Endothelial cell of umbilical vein (primary cell): ENCODE results near the gene CABLES1. TPM values are rescaled to one million over a fixed set of nuclear protein-coding genes. Genes with fewer than 3 reads are reported as not detected.

Source experiments
- BruUV-seq: library from RNA; stranded (reverse); fragments of 400-500 nt; replicated peaks from 2 replicates; lab custom pipeline; 2021; lab: Mats Ljungman, UMichigan
- CTCF ChIA-PET: fragments of 300-600, 350-600 bp; sonication (Branson Sonifier 250); formaldehyde crosslinking; loops from one replicate; lab custom pipeline; 2021; ENCODE audit warnings: antibody characterized with exemption, inconsistent platforms; lab: Charles Lee
- POLR2A ChIA-PET: fragments of 300-600, 350-600 bp; sonication (Branson Sonifier 250); formaldehyde crosslinking; loops from one replicate; lab custom pipeline; 2021; ENCODE audit warnings: antibody characterized with exemption, inconsistent platforms; lab: Charles Lee
- DNase-seq: peaks from one replicate; pipeline ENCODE4 v3.0.0-alpha.2; 2011; ENCODE audit warnings: low read depth, low spot score
- FAIRE-seq: peaks from 2 replicates; lab custom pipeline; 2011; peaks lifted over from hg19 to GRCh38; lab: Jason Lieb, UNC
- H2AFZ ChIP-seq: 2 replicates; pipeline ENCODE4 v1.6.0; 2012; ENCODE audit warnings: low read depth, low read length, control low read depth, inconsistent platforms
- H3K27ac ChIP-seq: 2 replicates; pipeline ENCODE4 v1.5.1; 2011; ENCODE audit warnings: low read depth, mild to moderate bottlenecking, control low read depth, low read length, moderate library complexity; ENCODE audit not compliant: insufficient read depth
- H3K27me3 ChIP-seq, 2 experiments: 2 replicates each; pipeline versions ENCODE4 v1.6.0 to v1.6.1; 2011; ENCODE audit warnings: low read length in 2 of 2, mixed read lengths in 1 of 2; ENCODE audit not compliant: control insufficient read depth in 2 of 2, insufficient read depth in 2 of 2
- H3K36me3 ChIP-seq, 2 experiments: 2 replicates in 1 of 2; 3 replicates in 1 of 2; pipeline ENCODE4 v1.5.1; 2011; ENCODE audit warnings: low read length in 2 of 2, mild to moderate bottlenecking in 1 of 2, moderate library complexity in 1 of 2; ENCODE audit not compliant: control insufficient read depth in 2 of 2, insufficient read depth in 2 of 2; ENCODE audit errors: extremely low read depth in 1 of 2
- H3K4me1 ChIP-seq: 3 replicates; pipeline ENCODE4 v1.5.1; 2011; ENCODE audit warnings: mild to moderate bottlenecking, low read length; ENCODE audit not compliant: control insufficient read depth, insufficient read depth; ENCODE audit errors: extremely low read depth
- H3K4me2 ChIP-seq: 2 replicates; pipeline ENCODE4 v1.6.1; 2011; ENCODE audit warnings: low read length, control low read depth, mixed read lengths; ENCODE audit not compliant: insufficient read depth
- H3K4me3 ChIP-seq, 3 experiments: fragments of 200-600 bp in 1 of 3; sonication (generic), shearing (Covaris generic) in 1 of 3; replicated peaks in 1 of 3; 2 replicates each; pipeline ENCODE4 v1.5.1; 2011 to 2016; ENCODE audit warnings: control low read depth in 3 of 3, low read length in 3 of 3, mild to moderate bottlenecking in 2 of 3, inconsistent platforms in 1 of 3, low read depth in 1 of 3, moderate library complexity in 1 of 3; ENCODE audit not compliant: insufficient read depth in 1 of 3
- H3K79me2 ChIP-seq: 2 replicates; pipeline ENCODE4 v1.6.0; 2012; ENCODE audit warnings: low read length, inconsistent platforms; ENCODE audit not compliant: control insufficient read depth, insufficient read depth
- H3K9ac ChIP-seq: replicated peaks from 2 replicates; pipeline ENCODE3; 2011; ENCODE audit warnings: low read length, control low read depth; ENCODE audit not compliant: insufficient read depth; ENCODE audit errors: extremely low read depth
- H3K9me1 ChIP-seq: replicated peaks from 3 replicates; pipeline ENCODE4 v1.6.0; 2011; ENCODE audit warnings: mild to moderate bottlenecking, low read length; ENCODE audit not compliant: control insufficient read depth, insufficient read depth; ENCODE audit errors: extremely low read depth
- H3K9me3 ChIP-seq: replicated peaks from 2 replicates; pipeline ENCODE4 v1.5.1; 2012; ENCODE audit warnings: low read length, inconsistent platforms; ENCODE audit not compliant: control insufficient read depth, insufficient read depth
- H4K20me1 ChIP-seq: replicated peaks from 2 replicates; pipeline ENCODE3; 2011; ENCODE audit warnings: mild to moderate bottlenecking, low read length; ENCODE audit not compliant: control insufficient read depth, insufficient read depth; ENCODE audit errors: extremely low read depth
- EZH2 ChIP-seq: IDR thresholded peaks from 2 replicates; pipeline ENCODE4 v1.6.1; 2012; ENCODE audit warnings: borderline replicate concordance, low read depth, mild to moderate bottlenecking, moderate library complexity, low read length, inconsistent platforms; ENCODE audit not compliant: severe bottlenecking
- FOS ChIP-seq: IDR thresholded peaks from 2 replicates; pipeline ENCODE4 v1.6.1; 2011; ENCODE audit warnings: mild to moderate bottlenecking, low read length, moderate library complexity, borderline replicate concordance; ENCODE audit not compliant: insufficient read depth
- GATA2 ChIP-seq: IDR thresholded peaks from 2 replicates; pipeline ENCODE4 v1.7.0; 2011; ENCODE audit warnings: low read depth, mild to moderate bottlenecking, moderate library complexity, mixed read lengths, low read length; ENCODE audit not compliant: insufficient read length, insufficient read depth
- JUN ChIP-seq: IDR thresholded peaks from 2 replicates; pipeline ENCODE4 v1.6.1; 2011; ENCODE audit warnings: borderline replicate concordance, low read depth; ENCODE audit not compliant: insufficient read length, insufficient read depth
- MYC ChIP-seq: IDR thresholded peaks from one replicate; pipeline ENCODE4 v1.6.1; 2011; ENCODE audit warnings: mild to moderate bottlenecking, low read depth, low read length
- POLR2A ChIP-seq: IDR thresholded peaks from 2 replicates; pipeline ENCODE4 v1.6.1; 2012; ENCODE audit warnings: low read depth, mild to moderate bottlenecking, control low read depth, low read length
- POLR2AphosphoS5 ChIP-seq: IDR thresholded peaks from 2 replicates; pipeline ENCODE4 v1.6.1; 2012; ENCODE audit warnings: low read depth, mild to moderate bottlenecking, control low read depth, low read length, moderate library complexity; ENCODE audit not compliant: insufficient read depth
- dilution Hi-C: fragments of 300-500 bp; cut with MboI; formaldehyde crosslinking; loops from one replicate; pipeline ENCODE4 v1.15.0; 2019; ENCODE audit warnings: low sequenced_read_pairs; ENCODE audit not compliant: extremely low pct_ligation_motif_present
- intact Hi-C: fragments of 100-400 bp; cut with micrococcal nuclease; formaldehyde crosslinking; loops from one replicate; pipeline ENCODE4 v1.10.0; 2022
- polyA plus RNA-seq, 4 experiments: library from polyadenylated mRNA; depleted of rRNA in 3 of 4; stranded (reverse) in 3 of 4; unstranded in 1 of 4; fragments of >200 nt; gene quantifications; 2 replicates each; pipeline versions ENCODE4 v1.2.1 to v1.2.3, GENCODE V29; 2011 to 2012; ENCODE audit warnings: missing spikeins in 1 of 4
- total RNA-seq: library from RNA; stranded (reverse); gene quantifications from 2 replicates; pipeline ENCODE4 v1.2.3, GENCODE V29; 2021
- TF ChIP-seq, protein P1 (sequence below): IDR thresholded peaks from 2 replicates; pipeline ENCODE4 v1.6.1; 2011; ENCODE audit not compliant: insufficient read depth, insufficient read length
- TF ChIP-seq, protein P2 (sequence below), 2 donors: IDR thresholded peaks; 1 replicate in 1 of 2; 2 replicates in 1 of 2; pipeline ENCODE4 v1.5.1; 2011; ENCODE audit warnings: low read length in 2 of 2, mild to moderate bottlenecking in 2 of 2, moderate library complexity in 2 of 2, control low read depth in 1 of 2, inconsistent platforms in 1 of 2, low read depth in 1 of 2; ENCODE audit not compliant: insufficient read depth in 1 of 2; ENCODE audit errors: extremely low read depth in 1 of 2

Gene CABLES1
- total and polyA plus RNA-seq, 2 donors (not counting 3 experiments of a cell fraction or from before 2014, with no cell fraction given): 40.2 to 71.1 TPM

DNA sequence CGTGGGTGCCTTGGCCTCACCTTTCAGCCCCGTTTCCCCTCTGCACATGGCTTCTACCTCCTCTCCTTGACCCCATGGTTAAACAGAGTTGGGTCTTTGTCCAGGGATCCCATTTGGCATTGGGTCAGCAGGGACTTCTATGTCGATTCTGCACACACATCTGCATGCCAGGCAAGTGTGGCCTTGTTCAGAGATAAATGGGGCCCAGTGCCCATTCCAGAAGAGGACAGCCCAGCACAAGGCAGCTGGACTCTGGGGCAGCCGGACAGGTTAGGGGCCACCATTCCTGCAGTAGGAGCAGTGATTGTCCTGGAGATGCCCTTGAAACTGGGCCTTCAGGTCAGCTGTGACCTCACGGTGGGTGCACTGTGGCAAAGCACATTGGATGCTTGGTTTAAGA lies 13.1 kb downstream of the CABLES1 start:
- CTCF ChIA-PET: no interaction called here
- dilution Hi-C loops: no loop called here
- no TSS peak for BruUV-seq

More for the DNA sequence above, 13.1 kb downstream of the CABLES1 start:
- H3K27me3 ChIP-seq: no peaks in the 10 kb centered on the region
- DNase-seq (no peak), FAIRE-seq (no peak)
- H3K4me2 ChIP-seq: no peak overlapping the region
- H3K9me1 ChIP-seq: no peaks in the 10 kb centered on the region
- H3K9me3 ChIP-seq: no peaks in the 10 kb centered on the region
- no peak overlapping the region for H3K27ac ChIP-seq
- intact Hi-C loops: no loop called here
- TF ChIP-seq, protein P1, sequence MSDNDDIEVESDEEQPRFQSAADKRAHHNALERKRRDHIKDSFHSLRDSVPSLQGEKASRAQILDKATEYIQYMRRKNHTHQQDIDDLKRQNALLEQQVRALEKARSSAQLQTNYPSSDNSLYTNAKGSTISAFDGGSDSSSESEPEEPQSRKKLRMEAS: no peak
- TF ChIP-seq, protein P2, sequence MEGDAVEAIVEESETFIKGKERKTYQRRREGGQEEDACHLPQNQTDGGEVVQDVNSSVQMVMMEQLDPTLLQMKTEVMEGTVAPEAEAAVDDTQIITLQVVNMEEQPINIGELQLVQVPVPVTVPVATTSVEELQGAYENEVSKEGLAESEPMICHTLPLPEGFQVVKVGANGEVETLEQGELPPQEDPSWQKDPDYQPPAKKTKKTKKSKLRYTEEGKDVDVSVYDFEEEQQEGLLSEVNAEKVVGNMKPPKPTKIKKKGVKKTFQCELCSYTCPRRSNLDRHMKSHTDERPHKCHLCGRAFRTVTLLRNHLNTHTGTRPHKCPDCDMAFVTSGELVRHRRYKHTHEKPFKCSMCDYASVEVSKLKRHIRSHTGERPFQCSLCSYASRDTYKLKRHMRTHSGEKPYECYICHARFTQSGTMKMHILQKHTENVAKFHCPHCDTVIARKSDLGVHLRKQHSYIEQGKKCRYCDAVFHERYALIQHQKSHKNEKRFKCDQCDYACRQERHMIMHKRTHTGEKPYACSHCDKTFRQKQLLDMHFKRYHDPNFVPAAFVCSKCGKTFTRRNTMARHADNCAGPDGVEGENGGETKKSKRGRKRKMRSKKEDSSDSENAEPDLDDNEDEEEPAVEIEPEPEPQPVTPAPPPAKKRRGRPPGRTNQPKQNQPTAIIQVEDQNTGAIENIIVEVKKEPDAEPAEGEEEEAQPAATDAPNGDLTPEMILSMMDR (IDR thresholded peaks at IDR 0.05; ENCODE audit: extremely low read depth in 1 of 2, insufficient read depth in 1 of 2, low read depth in 1 of 2, low read length in 2 of 2): no peak
- TF ChIP-seq MYC (no peak), JUN (no peak), GATA2 (no peak), POLR2AphosphoS5 (no peak), FOS (no peak), POLR2A (no peak), EZH2 (no peak)
- no peak overlapping the region for H3K4me3 ChIP-seq
- POLR2A ChIA-PET: no interaction called here
- peaks cover 58% of the 10 kb centered on the region for H3K79me2 ChIP-seq
- H3K4me1 ChIP-seq: peaks cover 5% of the 10 kb centered on the region
- no peaks in the 10 kb centered on the region for H4K20me1 ChIP-seq
- no peak overlapping the region for H2AFZ ChIP-seq
- H3K36me3 ChIP-seq: peaks cover 0 to 5% of the 10 kb centered on the region in 2 experiments
- H3K9ac ChIP-seq: no peak overlapping the region
